HG03460 (cell line): Measurements from ENCODE around the gene SLC30A7.
"Not testable (repeated sequence)": the region's sequence is repeated elsewhere in the genome, so short reads cannot be mapped to it uniquely, and the experiment has no call there.

Experiments used
- ATAC-seq: cut with Tn5 transposase; IDR thresholded peaks from one replicate; pipeline ENCODE4 v1.9.1; 2021; ENCODE audit not compliant: unreplicated experiment

SLC30A7 gene

DNA sequence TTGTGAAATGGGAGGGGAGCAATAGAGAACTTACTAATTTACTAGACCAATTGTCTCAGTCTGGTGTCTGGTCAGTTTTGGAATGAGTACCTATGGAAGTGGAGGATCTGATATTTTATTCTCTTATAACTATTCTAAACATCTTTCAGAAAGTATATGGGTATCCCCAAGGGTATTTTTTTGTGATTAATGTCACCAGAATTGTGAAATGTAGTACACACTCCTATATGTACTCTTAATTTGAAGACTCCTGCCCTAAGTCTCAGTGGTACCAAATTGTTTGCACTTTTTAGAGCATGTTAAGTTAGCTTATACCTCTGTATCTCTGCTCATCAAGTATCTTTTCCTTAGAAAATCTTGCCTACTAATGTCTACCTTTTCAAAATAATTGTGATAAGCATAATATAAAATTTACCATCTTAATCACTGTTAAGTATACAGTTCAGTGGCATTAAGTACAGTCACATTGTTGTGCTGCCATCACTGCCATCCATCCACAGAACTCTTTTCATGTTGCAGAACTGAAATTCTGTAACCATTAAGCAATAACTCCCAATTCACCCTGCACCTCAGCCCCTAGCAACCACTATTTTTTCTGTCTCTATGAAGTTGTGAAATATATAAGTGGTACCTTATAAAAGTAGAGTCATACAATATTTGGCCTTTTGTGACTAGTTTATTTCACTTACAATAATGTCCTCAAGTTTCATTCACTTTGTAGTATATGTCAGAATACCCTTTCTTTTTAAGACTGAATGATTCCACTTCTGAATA is 40.5 kb downstream of the SLC30A7 start:
- ATAC-seq: no peak

DNA sequence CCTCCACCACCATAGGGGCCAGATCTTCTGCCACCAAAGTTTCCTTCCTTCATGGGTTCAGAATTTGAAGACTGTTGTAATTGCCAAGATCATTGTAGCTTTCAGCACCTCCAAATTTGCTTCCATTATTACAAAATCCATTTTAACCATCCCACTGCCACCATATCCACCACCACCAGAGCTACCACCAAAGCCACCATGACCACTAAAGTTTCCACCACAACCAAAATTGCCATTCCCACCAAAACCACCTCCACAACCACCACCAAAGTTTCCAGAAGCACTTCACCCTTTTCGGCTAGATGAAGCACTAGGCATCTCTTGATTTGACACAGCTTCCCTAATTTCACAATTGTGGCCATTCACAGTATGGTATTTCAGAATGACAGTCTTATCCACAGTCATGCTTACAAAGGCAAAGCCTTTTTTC is 45.2 kb downstream of the SLC30A7 start:
- ATAC-seq: no peak

GRCh38 chr1:100941580-100942216 is 45.8 kb downstream of the SLC30A7 start:
- ATAC-seq: no peak

DNA sequence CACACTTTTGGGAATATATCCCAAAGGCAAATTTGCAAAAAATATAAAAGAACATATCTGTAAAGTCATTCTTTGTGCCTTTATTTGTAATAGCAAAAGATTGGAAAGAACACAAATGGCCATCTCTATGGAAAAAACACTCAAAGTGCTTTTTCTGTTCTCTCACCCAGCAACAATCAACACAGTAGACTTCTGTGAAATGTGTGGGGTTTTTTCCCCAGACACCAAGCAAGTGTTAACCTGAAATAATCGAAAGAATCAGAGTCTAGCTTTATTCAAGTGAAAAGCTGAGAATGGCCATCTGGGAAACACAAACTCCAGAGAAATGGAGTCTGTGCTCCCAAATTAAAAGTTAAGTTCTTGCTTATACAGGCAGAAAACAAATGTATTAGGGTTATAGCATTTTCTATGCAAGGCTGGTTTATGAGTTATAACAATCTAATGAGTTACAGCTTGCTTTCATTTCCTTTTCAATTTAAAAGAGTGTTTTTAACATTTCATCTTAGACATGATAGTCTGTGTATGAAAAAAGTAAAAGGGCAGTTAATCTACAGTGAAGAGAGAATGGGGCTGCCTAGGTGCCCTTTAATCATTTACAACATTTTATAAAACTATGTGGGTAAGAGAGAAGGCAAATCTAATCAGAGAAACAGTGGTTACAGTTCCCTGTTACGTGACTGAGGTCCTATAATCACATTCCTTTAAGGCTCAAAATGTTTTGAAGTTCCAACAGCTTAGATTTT is 46.6 kb downstream of the SLC30A7 start:
- ATAC-seq: no peak

DNA sequence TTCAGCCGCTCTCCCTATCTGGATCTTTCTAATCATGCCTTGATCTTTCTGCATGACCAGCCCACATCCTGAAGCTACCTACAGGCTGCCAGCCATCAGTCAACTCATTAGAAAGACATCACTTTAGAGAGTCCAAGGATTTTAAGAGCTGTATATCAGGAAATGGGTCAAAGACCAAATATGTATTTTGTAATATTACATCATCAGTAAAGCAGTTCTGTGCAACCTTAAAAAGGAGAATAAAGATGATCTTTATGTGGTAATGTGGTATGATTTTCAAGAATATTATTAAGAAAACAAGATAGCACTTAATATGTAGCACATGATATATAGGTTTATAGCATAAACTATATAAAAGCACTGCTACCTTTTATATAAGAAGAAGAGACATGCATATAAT is 47.6 kb downstream of the SLC30A7 start:
- no peak for ATAC-seq

DNA sequence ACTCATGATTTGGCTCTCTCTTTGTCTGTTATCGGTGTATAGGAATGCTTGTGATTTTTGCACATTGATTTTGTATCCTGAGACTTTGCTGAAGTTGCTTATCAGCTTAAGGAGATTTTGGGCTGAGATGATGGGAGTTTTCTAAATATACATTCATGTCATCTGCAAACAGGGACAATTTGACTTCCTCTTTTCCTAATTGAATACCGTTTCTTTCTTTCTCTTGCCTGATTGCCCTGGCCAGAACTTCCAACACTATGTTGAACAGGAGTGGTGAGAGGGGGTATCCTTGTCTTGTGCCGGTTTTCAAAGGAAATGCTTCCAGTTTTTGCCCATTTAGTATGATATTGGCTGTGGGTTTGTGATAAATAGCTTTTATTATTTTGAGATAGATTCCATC is 50.2 kb downstream of the SLC30A7 start:
- not testable (repeated sequence) for ATAC-seq

DNA sequence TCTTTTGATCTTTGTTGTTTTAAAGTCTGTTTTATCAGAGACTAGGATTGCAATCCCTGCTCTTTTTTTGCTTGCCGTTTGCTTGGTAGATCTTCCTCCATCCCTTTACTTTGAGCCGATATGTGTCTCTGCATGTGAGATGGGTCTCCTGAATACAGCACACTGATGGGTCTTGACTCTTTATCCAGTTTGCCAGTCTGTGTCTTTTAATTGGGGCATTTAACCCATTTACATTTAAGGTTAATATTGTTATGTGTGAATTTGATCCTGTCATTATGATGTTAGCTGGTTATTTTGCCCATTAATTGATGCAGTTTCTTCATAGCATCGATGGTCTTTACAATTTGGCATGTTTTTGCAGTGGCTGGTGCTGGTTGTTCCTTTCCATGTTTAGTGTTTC is 51.9 kb downstream of the SLC30A7 start:
- not testable (repeated sequence) for ATAC-seq

DNA sequence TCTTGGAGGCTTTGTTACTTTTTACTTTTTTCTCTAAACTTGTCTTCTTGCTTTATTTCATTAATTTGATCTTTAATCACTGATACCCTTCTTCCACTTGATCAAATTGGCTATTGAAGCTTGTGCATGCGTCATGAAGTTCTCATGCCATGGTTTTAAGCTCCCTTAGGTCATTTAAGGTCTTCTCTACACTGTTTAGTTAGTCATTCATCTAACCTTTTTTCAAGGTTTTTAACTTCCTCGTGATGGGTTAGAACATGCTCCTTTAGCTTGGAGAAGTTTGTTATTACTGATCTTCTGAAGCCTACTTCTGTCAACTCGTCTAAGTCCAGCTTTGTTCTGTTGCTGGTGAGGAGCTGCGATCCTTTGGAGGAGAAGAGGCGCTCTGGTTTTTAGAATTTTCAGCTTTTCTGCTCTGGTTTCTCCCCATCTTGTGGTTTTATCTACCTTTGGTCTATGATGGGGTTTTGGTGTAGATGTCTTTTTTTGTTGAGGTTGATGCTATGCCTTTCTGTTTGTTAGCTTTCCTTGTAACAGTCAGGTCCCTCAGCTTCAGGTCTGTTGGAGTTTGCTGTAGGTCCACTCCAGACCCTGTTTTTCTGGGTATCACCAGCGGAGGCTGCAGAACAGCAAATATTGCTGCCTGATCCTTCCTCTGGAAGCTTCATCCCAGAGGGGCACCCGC is 53.0 kb downstream of the SLC30A7 start:
- ATAC-seq: not testable (repeated sequence)

DNA sequence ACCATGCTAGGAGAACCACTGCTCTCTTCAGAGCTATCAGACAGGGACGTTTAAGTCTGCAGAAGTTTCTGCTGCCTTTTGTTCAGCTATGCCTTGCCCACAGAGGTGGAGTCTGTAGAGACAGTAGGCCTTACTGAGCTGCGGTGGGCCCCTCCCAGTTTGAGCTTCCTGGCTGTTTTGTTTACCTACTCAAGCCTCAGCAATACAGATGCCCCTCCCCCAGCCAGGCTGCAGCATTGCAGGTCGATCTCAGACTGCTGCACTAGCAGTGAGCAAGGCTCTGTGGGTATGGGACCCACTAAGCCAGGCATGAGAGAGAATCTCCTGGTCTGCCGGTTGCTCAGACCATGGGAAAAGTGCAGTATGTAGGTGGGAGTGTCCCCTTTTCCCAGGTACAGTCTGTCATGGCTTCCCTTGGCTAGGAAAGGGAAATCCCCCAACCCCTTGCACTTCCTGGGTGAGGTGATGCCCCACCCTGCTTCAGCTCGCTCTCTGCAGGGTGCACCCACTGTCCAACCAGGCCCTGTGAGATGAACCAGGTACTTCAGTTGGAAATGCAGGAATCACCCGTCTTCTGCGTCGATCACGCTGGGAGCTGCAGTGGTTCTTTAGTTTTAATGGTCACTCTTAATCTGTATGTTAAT is 53.7 kb downstream of the SLC30A7 start:
- ATAC-seq: peak; percentile 76

GRCh38 chr1:100950337-100950736 is 54.4 kb downstream of the SLC30A7 start:
- no peak for ATAC-seq

DNA sequence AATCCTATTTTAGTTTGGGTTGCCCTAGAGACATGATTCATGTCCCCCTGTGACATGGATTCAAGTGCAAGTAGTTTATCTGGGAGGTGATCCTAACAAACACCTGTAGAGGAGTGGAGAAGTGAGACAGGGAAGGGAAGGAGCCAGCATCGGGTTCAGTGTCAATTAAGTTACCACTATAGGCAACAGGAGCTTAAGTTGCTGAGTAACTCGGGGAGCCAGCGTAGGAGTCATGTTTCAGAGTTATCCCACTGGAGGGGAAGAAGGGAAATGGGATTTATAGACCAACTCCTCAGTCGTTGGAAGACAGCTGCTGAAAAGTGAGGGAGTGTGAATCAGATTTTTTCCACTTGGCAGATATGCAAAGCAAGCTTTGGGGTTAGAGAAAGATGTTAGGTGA is 54.9 kb downstream of the SLC30A7 start:
- ATAC-seq: no peak

DNA sequence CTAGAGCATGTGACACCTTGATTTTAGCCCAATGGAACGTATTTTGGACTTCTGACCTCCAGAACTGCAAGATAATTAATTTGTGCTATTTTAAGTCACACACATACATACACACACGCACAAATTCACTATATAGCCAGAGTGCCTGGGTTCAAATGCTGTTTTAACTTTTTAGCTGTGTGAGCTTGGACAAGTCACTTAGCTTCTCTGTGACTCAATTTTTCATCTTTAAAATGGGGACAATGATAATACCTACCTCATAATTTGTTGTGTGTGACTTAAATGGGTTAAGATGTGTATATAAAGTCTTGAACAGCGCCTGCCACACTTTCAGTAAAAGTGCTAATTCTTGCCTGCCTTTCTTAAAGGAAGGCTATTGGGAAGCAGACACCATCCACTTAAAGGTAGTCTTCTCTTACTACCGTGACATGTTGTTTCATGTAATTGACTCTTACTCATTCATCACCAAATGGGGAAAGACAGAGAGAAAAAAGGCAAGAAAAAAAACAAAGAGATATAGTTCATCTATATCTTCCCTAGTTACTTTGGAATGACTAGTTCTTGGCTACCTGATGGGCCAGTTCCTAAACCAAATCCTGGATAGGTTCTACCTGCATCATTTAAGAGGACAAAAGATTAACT is 56.3 kb downstream of the SLC30A7 start:
- ATAC-seq: no peak

DNA sequence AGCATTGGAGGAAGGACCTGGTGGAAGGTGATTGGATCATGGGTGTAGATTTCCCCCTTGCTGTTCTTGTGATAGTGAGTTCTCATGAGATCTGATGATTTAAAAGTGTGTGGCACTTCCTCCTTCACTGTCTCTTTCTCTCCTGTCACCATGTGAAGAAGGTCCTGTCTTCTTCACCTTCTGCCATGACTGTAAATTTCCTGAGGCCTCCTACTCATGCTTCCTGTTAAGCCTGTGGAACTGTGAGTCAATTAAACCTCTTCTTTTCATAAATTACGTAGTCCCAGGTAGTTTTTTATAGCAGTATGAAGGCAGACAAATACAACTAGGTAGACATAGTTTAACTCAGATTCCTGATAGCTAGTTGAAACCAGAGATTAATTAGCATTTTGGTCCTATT is 57.1 kb downstream of the SLC30A7 start:
- not testable (repeated sequence) for ATAC-seq

- ATAC-seq: no peak
These were observed 58.3 kb downstream of the SLC30A7 start for GRCh38 chr1:100953960-100954730.

- no peak for ATAC-seq
These were observed 59.4 kb downstream of the SLC30A7 start for GRCh38 chr1:100955322-100955721.

DNA sequence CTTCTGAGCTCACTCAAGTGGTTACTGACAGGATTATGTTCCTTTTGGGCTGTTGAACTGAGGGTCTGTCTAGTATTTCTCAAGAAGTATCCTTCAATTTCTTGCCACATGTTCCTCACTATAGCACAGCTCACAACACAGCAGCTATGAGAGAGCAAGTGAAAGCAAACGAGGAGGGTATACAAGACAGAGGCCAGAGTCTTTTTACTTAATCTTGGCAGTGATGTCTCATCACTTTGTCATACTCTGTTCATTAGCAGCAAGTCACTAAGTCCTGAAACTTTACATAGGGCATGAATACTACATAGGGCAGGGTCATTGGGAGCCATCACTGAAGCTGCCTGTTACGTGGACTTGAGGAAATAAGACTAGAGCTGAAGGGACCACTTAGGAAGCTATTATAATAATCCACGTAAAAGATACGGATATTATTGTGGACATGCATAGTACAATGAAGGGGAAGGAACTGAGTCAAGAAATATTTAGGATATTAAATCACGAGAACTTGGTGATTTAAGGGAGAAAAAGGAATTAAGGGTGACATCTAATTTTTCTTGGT is 63.7 kb downstream of the SLC30A7 start:
- ATAC-seq: no peak

DNA sequence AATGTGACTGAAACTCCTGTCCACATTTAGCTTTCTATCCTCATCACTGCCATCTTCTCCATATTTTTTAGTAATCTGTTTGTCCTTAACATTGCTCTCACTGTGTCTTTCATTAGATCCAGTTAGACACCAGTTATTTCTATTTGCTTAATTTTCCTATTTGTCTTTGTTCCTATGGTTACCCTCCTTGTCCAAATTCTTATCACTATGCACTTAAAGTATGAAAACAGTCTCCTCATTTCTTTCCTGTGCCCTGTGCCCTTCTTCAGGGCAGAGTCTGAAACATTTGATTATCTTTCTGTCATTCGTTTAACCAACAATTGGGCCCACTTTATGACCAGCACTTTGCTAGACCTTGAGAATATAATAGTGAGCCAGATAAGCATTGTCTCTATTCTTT is 64.2 kb downstream of the SLC30A7 start:
- no peak for ATAC-seq

- no peak for ATAC-seq
These were observed 72.7 kb downstream of the SLC30A7 start for GRCh38 chr1:100968621-100969020.

- ATAC-seq: no peak
These were observed 73.4 kb downstream of the SLC30A7 start for GRCh38 chr1:100969327-100969726.
